GM19324 (cell line): ENCODE results near the gene SLC28A1.

Source experiments
- ATAC-seq: cut with Tn5 transposase; IDR thresholded peaks from one replicate; pipeline ENCODE4 v1.9.1; 2021; ENCODE audit warnings: mild to moderate bottlenecking, moderate library complexity; ENCODE audit not compliant: unreplicated experiment, low FRiP score

SLC28A1 gene

GRCh38 chr15:84934942-84935729 is 50.7 kb downstream of the SLC28A1 start:
- ATAC-seq, result no peak

- ATAC-seq, result no peak
Measured at GRCh38 chr15:84937144-84937543, 52.7 kb downstream of the SLC28A1 start.

GRCh38 chr15:84938726-84939125 is 54.3 kb downstream of the SLC28A1 start:
- no peak for ATAC-seq

GRCh38 chr15:84940399-84940798 is 55.9 kb downstream of the SLC28A1 start:
- ATAC-seq, result no peak

- ATAC-seq, result no peak
Measured at GRCh38 chr15:84942456-84942855, 58.0 kb downstream of the SLC28A1 start.

- no peak for ATAC-seq
Measured at GRCh38 chr15:84944311-84944710, 59.8 kb downstream of the SLC28A1 start.

- no peak for ATAC-seq
Measured at GRCh38 chr15:84944861-84945260, 60.4 kb downstream of the SLC28A1 start.

- ATAC-seq, result no peak
Measured at GRCh38 chr15:84946772-84947489, 62.5 kb downstream of the SLC28A1 start.

GRCh38 chr15:84947947-84948830 is 63.7 kb downstream of the SLC28A1 start:
- ATAC-seq, result no peak

- ATAC-seq, result no peak
Measured at GRCh38 chr15:84949043-84949442, 64.6 kb downstream of the SLC28A1 start.

- no peak for ATAC-seq
Measured at GRCh38 chr15:84949845-84950569, 65.5 kb downstream of the SLC28A1 start.

GRCh38 chr15:84950570-84951111 is 66.2 kb downstream of the SLC28A1 start:
- no peak for ATAC-seq

- no peak for ATAC-seq
Measured at GRCh38 chr15:84951736-84952135, 67.3 kb downstream of the SLC28A1 start.

GRCh38 chr15:84953136-84953535 is 68.7 kb downstream of the SLC28A1 start:
- no peak for ATAC-seq

- no peak for ATAC-seq
Measured at GRCh38 chr15:84953726-84954125, 69.3 kb downstream of the SLC28A1 start.

- ATAC-seq, result no peak
Measured at GRCh38 chr15:84955089-84955848, 70.8 kb downstream of the SLC28A1 start.

- no peak for ATAC-seq
Measured at GRCh38 chr15:84956199-84956598, 71.7 kb downstream of the SLC28A1 start.

- no peak for ATAC-seq
Measured at GRCh38 chr15:84960391-84961113, 76.1 kb downstream of the SLC28A1 start.

- no peak for ATAC-seq
Measured at GRCh38 chr15:84961114-84961452, 76.6 kb downstream of the SLC28A1 start.
